CD4-positive, alpha-beta T cell (primary cell): Measurements from ENCODE around the gene SREBF2. TPM values are rescaled to one million over a fixed set of nuclear protein-coding genes. Genes with fewer than 3 reads are reported as not detected.
A peak's percentile ranks its signal among the peaks of the same experiment; 100 is the strongest.

ENCODE experiments used
- ATAC-seq: fragments of 200-7000 bp; cut with Tn5 transposase; one replicate; pipeline ENCODE4 v1.10.0; 2022; ENCODE audit warnings: mild to moderate bottlenecking; ENCODE audit not compliant: poor library complexity
- CTCF ChIA-PET: fragments of 350-600 bp; sonication (Branson Sonifier 250); formaldehyde crosslinking; loops from one replicate; lab custom pipeline; 2021; ENCODE audit warnings: antibody characterized with exemption, inconsistent platforms; lab: Charles Lee
- POLR2A ChIA-PET: fragments of 350-600 bp; sonication (Branson Sonifier 250); formaldehyde crosslinking; loops from one replicate; lab custom pipeline; 2021; ENCODE audit warnings: antibody characterized with exemption, inconsistent platforms; lab: Charles Lee
- DNase-seq, 14 experiments: peaks; one replicate each; pipeline ENCODE4 v3.0.0-alpha.2; 2013 to 2020; ENCODE audit warnings: mixed read lengths in 2 of 14
- H3K27ac ChIP-seq, 2 donors: one replicate each; pipeline versions ENCODE4 v1.5.1 to v1.7.0; 2013; ENCODE audit warnings: low read length in 2 of 2, low read depth in 1 of 2, mild to moderate bottlenecking in 1 of 2
- H3K27me3 ChIP-seq, 2 experiments: 1 replicate in 1 of 2; 2 replicates in 1 of 2; pipeline versions ENCODE4 v1.6.1 to v1.7.0; 2013; ENCODE audit warnings: low read length in 2 of 2, control low read depth in 1 of 2, mild to moderate bottlenecking in 1 of 2, moderate library complexity in 1 of 2; ENCODE audit not compliant: insufficient read depth in 2 of 2, control insufficient read depth in 1 of 2
- H3K36me3 ChIP-seq: one replicate; pipeline ENCODE4 v1.6.1; 2013; ENCODE audit warnings: low read length, control low read depth; ENCODE audit not compliant: insufficient read depth
- H3K4me1 ChIP-seq: one replicate; pipeline ENCODE4 v1.6.1; 2013; ENCODE audit warnings: low read length, control low read depth; ENCODE audit not compliant: insufficient read depth
- H3K4me3 ChIP-seq: one replicate; pipeline ENCODE4 v1.5.1; 2013; ENCODE audit warnings: mild to moderate bottlenecking, low read length, moderate library complexity
- H3K9me3 ChIP-seq, 2 experiments: 1 replicate in 1 of 2; 2 replicates in 1 of 2; pipeline versions ENCODE4 v1.6.1 to v1.7.0; 2013; ENCODE audit warnings: low read length in 2 of 2, mild to moderate bottlenecking in 2 of 2, control low read depth in 1 of 2, moderate library complexity in 1 of 2; ENCODE audit not compliant: control insufficient read depth in 1 of 2, insufficient read depth in 1 of 2
- H3K27ac Mint-ChIP-seq: one replicate; pipeline ENCODE4 v1.8.0; 2020; ENCODE audit warnings: mixed read lengths
- H3K27me3 Mint-ChIP-seq: one replicate; pipeline ENCODE4 v1.8.0; 2021; ENCODE audit warnings: mixed read lengths
- H3K36me3 Mint-ChIP-seq: one replicate; pipeline ENCODE4 v1.8.0; 2021; ENCODE audit warnings: low read depth, mixed read lengths
- H3K4me1 Mint-ChIP-seq: one replicate; pipeline ENCODE4 v1.8.0; 2021; ENCODE audit warnings: low read depth, mixed read lengths
- H3K4me3 Mint-ChIP-seq: one replicate; pipeline ENCODE4 v1.8.0; 2020; ENCODE audit warnings: mild to moderate bottlenecking, mixed read lengths
- H3K9me3 Mint-ChIP-seq: one replicate; pipeline ENCODE4 v1.8.0; 2020; ENCODE audit warnings: mixed read lengths
- CTCF ChIP-seq: fragments of 200-600 bp; IDR thresholded peaks from one replicate; pipeline ENCODE4 v1.8.0; 2022; ENCODE audit warnings: antibody characterized with exemption, mild to moderate bottlenecking
- intact Hi-C, 2 experiments: fragments of 100-400 bp; cut with DNase I in 1 of 2; cut with micrococcal nuclease in 1 of 2; formaldehyde crosslinking; loops; one replicate each; pipeline versions ENCODE4 v1.15.1 to v1.9.0; 2023 to 2025; cut with DNase I, micrococcal nuclease
- total RNA-seq, 174 experiments: library from RNA in 2 of 174; stranded (reverse) in 2 of 174; gene quantifications; one replicate each; pipeline ENCODE4 v1.2.3 and lab custom pipeline; 2021 to 2026

Gene SREBF2
- total RNA-seq, 2 experiments from 2014 or later, result 67.2 to 69.9 TPM

- TF ChIP-seq CTCF, result no peak
These were observed 75.8 kb downstream of the SREBF2 start for GRCh38 chr22:41908411-41909309.

GRCh38 chr22:41909310-41910049, 76.6 kb downstream of the SREBF2 start:
- ATAC-seq (no peak), DNase-seq (peak in 1 of 14 experiments; percentile 35)
- peaks cover 0 to 25% of the 10 kb centered on the region in 2 experiments for H3K9me3 ChIP-seq
- Mint-ChIP-seq H3K4me1 (peaks cover 23% of the 10 kb centered on the region), H3K9me3 (no peaks in the 10 kb centered on the region), H3K27ac (peak overlapping the region; percentile 51), H3K27me3 (peaks cover 41% of the 10 kb centered on the region), H3K4me3 (peak overlapping the region; percentile 38), H3K36me3 (peaks cover 8% of the 10 kb centered on the region)
- peaks cover 12% of the 10 kb centered on the region for H3K36me3 ChIP-seq
- peaks cover 38% of the 10 kb centered on the region for H3K4me1 ChIP-seq
- H3K27ac ChIP-seq, result no peak overlapping the region
- H3K4me3 ChIP-seq, result no peak overlapping the region
- ChIA-PET CTCF (interaction anchor here (1.4 to 3.1 kb wide), 2 partner anchors 17 to 37 kb away, joined by 6 to 15 read pairs; partner anchors contain the start of gene TNFRSF13C), POLR2A (interaction anchor here (1.1 to 2.9 kb wide), 3 partner anchors 10 to 441 kb away, joined by 3 to 13 read pairs (median 3); partner anchors contain the start of gene PHF5A)
- no peak for TF ChIP-seq CTCF
- intact Hi-C loops, result no loop called here
- H3K27me3 ChIP-seq, result peaks cover 34 to 39% of the 10 kb centered on the region in 2 experiments

More at GRCh38 chr22:41908411-41909309, 75.8 kb downstream of the SREBF2 start:
- ChIA-PET CTCF (interaction anchor here (1.4 to 3.1 kb wide), 3 partner anchors 17 to 36 kb away, joined by 6 to 15 read pairs (median 6); partner anchors contain the start of gene TNFRSF13C), POLR2A (interaction anchor here (1.0 to 2.9 kb wide), 10 partner anchors 11 to 440 kb away, joined by 3 to 13 read pairs (median 3); partner anchors contain the start of genes CCDC134, PHF5A, SREBF2 and TNFRSF13C)
- Histone ChIP-seq H3K27ac (no peak overlapping the region), H3K4me3 (no peak overlapping the region), H3K27me3 (peaks cover 29 to 37% of the 10 kb centered on the region in 2 experiments), H3K9me3 (peaks cover 0 to 25% of the 10 kb centered on the region in 2 experiments), H3K4me1 (peaks cover 38% of the 10 kb centered on the region), H3K36me3 (peaks cover 20% of the 10 kb centered on the region)
- intact Hi-C loops, result no loop called here
- DNase-seq (peak in 4 of 14 experiments; percentile 16 to 67 (median 54)), ATAC-seq (peak; percentile 36)
- Mint-ChIP-seq H3K27ac (peak overlapping the region; percentile 51), H3K36me3 (peaks cover 15% of the 10 kb centered on the region), H3K4me1 (peaks cover 23% of the 10 kb centered on the region), H3K4me3 (peak overlapping the region; percentile 88), H3K27me3 (peaks cover 41% of the 10 kb centered on the region), H3K9me3 (no peaks in the 10 kb centered on the region)
